SK-N-MC (cell line): ENCODE results near the gene BARHL2.

Experiments used
- EZH2 ChIP-seq: fragments of 200-600 bp; sonication (generic); IDR thresholded peaks from one replicate; pipeline ENCODE4 v1.6.1; 2017; ENCODE audit warnings: antibody characterized with exemption
- FOXP2 ChIP-seq: optimal IDR thresholded peaks from 2 replicates; pipeline ENCODE3; 2011; ENCODE audit warnings: mild to moderate bottlenecking, moderate library complexity; ENCODE audit not compliant: insufficient read depth; ENCODE audit errors: extremely low read length, control extremely low read depth
- POLR2AphosphoS5 ChIP-seq: IDR thresholded peaks from 2 replicates; pipeline ENCODE4 v1.6.1; 2012; ENCODE audit warnings: mild to moderate bottlenecking, low read depth, low read length, borderline replicate concordance

DNA sequence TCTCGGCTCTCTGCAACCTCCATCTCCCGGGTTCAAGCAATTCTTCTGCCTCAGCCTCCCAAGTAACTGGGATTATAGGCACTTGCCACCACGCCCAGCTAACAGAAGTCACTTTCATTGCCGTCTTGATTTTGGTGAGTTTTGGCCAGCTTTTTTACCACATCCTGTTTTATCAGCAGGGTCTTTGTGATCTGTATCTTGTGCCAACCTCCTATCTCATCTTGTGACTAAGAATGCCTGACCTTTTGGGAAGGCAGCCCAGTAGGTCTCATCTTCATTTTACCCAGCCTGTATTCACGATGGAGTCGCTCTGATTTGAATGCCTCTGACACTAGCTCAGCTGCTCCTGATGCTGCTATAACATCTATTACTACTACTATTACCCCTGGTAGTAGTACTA is 46.8 kb upstream of the BARHL2 start:
- TF ChIP-seq FOXP2 (no peak), POLR2AphosphoS5 (no peak), EZH2 (no peak)
